Measurements from ENCODE around the gene EXOC6B. TPM values are rescaled to one million over a fixed set of nuclear protein-coding genes. Genes with fewer than 3 reads are reported as not detected.

Gene EXOC6B
- polyA plus RNA-seq, 1 donor = 9.6 TPM

DNA sequence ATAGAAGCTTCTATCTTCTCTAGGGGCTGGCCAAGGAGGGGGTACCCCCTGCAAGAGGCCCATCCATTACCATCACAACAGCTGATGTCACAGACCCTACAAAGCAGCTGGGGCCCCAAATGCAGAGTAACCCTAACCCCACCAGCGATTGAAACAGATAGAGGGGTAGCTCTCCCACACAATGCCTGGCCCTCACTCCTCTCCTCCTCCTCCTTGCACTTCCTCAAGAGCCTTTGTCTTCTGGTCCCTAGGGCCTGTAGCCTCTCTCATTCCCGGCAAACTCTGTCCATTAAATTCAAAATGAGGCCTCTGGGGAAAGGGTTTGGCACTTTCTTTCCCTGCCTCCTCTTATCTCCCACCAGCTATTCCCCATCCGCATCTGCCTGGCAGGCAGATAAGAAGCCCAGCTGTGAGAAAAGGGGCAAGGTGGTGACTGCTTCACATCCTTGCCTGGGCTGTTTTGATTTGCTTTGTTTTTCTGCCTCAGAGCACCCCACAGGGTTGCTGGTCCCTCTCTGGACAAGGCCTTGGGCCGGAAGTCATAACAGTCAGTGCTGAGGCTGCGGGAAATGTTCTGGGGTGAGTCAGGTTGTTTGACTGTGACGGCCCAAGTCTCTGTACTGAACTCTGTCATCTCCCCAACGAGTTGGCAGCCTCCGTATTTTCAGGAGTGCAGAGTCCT is 652.1 kb downstream of the EXOC6B start:
- DNase-seq (ENCODE audit: low read depth) = no peak

DNA sequence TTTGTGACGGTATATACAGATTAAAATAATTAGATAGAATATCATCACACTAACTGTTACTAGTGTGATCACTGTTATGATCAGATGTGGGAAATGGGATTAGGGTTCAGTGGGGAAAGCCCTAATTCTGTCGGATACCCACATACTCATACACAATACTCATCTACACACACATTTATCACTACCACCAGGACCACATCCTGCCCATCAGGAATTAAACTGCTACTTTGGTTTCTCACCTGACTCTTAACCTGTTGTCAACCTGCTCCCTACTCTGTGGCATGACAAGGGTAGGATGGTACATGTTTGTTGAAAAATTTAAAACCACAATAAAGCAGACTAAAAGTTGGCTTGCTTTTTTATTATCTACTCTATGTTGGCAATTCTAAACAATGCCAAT is 653.4 kb downstream of the EXOC6B start:
- no peak for DNase-seq (ENCODE audit: low read depth)

DNA sequence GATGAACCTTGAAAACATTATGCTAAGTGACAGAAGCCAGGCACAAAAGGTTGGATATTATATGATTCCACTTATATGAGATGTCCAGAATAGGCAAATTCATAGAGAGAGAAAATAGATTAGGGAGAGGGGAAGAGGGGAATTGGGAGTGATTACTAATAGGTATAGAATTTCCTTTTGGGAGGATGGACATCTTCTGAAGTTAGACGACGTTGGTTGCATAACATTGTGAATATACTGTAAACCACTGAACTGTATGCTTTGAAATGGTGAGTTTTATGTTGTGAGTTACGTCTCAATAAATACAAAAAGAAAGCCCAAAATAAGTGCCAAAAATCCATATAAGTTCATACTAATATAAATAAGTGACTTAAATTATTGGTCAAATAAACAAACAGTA is 659.6 kb downstream of the EXOC6B start:
- no peak for DNase-seq (ENCODE audit: low read depth)

DNA sequence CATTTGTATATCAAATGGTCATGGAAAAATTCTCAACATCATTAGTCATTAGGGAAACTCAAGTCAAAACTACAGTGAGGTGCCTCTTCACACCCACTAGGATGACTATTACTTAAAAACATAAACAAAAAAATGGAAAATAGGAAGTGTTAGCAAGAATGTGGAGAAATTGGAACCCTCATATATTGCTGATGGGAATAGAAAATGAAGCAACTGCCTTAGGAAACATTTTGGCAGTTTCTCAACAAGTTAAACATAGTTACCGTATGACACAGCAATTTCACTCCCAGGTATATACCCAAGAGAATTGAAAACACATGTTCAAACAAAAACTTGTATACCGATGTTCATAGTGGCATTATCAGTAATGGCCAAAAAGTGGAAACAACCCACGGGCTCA is 660.0 kb downstream of the EXOC6B start:
- no peak for DNase-seq (ENCODE audit: low read depth)

DNA sequence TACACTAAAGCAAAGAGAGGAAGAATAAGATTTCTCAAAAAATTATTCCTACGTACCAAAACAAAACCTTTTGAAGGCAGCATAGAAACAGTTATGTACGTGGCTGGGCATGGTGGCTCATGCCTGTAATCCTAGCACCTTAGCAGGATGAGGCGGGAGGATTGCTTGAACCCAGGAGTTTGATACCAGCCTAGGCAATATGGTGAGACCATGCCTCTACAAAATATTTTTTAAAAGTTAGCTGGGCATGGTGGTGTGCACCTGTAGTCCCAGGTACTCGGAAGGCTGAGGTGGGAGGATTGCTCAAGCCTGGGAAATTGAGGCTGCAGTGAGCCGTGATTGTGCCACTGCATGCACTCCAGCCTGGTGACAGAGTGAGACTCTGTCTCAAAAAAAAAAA is 663.3 kb downstream of the EXOC6B start:
- no peak for DNase-seq (ENCODE audit: low read depth)

DNA sequence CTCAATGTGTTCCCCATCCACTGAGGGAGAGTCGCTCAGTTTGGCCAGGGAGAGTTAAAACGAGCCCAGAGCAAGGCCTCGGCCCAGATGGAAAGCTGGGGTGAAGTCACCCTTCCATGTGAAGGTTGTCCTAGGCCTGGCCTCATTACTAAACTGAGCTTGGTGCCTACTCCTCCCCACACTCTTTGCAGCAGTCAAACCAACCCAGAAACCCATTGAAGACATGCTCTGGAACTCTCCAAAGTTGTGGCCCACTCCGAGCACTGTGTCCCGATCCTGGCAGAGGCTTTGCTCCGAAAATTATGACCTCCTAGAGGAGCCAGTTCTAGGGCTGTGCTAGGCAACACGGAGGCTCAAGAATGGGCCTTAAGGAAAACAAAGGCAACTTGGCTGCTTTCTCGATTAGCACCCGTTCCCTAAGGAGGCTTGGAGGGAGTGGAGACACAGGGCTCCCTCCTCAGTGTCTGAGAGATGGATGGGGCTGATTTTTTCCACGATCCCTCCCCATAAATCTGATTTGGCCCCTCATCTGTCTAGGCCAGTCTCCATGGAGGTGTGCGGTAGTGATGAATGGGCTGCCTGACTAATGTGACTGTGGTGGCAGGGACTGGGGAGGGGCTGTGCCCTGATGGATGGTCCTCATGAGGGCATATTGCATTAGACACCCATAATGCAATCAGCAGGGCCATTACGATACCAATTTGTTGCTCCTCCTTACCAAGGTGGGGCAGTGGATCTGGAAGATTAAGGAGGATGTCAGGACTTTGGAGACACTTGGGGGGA is 666.4 kb downstream of the EXOC6B start:
- no peak for DNase-seq (ENCODE audit: low read depth)

DNA sequence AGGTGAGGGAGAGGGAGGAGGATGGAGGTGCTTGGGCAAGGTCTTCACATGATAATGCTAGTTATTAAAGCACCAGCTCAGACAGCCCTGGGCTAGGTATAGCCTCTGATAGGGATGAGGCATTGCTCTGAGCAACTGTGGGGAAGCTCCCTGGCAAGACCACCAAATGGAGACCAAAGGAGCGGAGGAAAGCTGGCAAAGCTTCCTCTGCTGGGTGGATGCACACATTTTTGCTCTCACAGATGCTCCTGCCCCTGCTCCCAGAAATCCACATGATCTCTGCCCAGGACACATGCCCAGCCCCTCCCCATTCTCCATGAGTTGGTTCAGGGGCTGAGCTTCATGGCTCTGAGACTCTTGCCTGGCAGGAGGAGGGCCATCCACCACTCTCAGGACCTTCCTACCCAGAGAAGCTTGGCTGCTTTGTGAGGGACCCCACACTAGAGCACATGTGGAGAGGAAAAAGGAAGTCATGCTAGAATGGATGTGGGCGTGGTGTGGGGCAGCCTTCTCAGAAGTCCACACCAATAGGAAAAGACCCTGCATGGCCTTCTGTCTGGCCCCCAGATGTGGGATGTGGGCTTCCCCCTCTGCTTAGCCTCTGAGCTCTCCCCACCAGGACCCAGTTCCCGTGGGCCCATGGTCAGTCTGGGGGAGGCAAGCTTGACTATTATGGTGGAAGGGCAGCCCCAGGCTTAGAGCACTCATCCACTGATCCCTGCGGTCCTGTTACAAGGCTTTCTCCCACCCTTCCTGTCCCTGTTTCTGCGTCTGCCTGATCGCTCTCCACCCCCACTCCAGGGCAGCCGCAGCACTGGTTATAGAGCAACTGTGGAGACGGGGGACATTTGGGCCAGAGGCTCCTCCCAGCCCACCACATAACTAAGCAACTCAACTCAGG is 667.7 kb downstream of the EXOC6B start:
- DNase-seq (ENCODE audit: low read depth) = no peak

DNA sequence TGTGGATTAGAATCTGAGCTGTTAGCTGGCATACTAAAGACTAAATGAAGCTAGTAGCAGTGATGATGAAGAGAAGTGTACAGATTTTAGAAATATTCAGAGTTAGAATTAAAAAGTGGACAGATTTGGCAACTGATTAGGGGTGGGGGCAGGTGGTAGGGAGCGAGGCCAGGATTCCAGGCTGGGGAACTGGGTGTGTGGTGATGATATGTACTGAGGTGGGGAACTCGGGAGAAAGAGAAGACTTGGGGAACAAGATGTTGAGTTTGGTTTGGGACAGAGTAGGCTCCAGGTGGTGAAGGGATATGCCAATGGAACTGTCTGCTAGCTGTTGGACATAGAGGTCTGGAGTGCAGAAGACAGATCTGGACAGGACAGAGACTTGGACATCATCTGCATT is 669.0 kb downstream of the EXOC6B start:
- no peak for DNase-seq (ENCODE audit: low read depth)

DNA sequence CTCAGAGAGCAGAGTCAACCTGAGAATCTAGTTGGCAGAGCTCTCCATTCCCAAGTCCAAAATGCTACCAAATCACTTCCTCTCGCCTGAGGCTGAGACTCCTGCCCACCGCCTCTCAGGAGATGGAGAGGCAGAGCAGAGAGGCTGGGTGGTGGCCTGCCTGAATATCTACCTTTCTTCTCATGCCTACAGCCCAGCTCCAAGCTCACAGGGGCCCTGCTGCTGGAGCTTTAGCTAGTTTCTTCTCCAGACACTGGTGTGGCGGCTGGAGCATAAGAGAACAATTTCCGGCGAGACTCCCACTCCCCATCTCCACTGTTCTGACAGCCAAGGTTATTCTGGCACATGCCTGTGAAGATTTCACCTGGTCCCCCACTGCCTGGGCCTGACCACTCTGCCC is 670.1 kb downstream of the EXOC6B start:
- DNase-seq (ENCODE audit: low read depth) = no peak

DNA sequence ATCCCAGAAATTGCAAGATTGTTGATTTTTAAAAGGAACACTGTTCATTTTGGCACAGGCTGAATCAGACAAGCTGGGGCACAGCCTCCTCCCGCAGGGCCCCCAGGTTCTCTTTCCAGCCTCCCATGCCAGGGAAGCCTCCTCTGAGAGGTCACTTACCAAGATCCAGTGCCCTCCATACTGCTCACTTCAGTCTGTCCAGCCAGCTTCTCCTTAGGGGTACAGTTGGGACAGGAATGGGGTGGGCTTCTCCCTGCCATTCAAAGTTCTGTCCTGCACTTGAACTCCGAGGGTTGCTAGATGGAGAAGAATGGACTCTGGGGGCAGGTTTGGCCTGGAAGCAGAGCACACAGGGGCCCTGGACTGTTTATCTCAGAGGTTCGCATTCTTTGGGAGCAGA is 670.7 kb downstream of the EXOC6B start:
- DNase-seq (ENCODE audit: low read depth) = no peak

DNA sequence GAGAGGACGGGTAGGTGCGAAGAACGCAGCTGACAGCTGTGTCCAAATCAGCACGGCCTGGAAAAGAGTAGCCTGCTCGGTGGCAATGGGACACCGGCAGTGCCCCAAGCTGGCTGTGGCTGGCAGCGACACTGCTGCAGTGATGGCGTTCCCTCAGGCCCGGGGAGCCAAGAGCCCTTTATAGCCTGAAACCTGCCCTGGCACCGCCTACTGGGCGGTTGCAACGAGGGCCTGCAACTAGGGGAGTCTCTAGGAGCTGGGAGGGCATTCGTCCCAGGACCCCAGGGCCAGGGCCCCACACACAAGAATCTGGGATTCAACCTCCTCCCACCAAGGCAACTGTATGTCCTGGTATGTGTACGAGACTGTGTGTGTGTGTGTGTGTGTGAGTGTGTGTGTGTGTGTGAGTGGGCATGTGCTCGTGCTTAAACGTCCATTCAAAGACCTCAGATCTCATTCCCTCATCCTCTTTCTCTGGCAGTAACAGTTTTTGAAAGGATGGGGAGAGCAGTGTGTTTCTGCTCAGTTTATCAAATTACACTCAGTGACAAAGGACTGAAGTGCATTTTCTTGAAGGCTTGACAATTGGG is 671.4 kb downstream of the EXOC6B start:
- DNase-seq (ENCODE audit: low read depth) = no peak

DNA sequence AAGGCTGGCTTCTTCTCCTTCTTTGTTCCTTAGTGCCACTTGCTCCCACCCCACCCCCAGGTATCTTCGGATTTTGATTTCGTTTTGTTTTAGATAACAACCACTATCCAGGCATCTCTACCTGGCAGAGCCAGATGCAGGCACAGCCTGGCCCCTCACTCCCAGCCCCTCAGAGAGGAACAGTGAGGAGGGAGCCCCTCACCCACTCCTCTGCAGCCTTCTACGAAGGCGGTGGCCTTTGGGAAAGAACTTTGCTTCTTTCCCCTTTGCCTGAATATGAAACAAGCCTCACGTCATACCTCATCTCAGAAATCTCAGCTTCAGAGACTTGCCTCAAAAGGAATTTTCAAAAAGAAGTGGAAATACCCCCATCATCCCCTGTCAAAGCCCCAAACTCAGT is 671.9 kb downstream of the EXOC6B start:
- DNase-seq (ENCODE audit: low read depth) = no peak

DNA sequence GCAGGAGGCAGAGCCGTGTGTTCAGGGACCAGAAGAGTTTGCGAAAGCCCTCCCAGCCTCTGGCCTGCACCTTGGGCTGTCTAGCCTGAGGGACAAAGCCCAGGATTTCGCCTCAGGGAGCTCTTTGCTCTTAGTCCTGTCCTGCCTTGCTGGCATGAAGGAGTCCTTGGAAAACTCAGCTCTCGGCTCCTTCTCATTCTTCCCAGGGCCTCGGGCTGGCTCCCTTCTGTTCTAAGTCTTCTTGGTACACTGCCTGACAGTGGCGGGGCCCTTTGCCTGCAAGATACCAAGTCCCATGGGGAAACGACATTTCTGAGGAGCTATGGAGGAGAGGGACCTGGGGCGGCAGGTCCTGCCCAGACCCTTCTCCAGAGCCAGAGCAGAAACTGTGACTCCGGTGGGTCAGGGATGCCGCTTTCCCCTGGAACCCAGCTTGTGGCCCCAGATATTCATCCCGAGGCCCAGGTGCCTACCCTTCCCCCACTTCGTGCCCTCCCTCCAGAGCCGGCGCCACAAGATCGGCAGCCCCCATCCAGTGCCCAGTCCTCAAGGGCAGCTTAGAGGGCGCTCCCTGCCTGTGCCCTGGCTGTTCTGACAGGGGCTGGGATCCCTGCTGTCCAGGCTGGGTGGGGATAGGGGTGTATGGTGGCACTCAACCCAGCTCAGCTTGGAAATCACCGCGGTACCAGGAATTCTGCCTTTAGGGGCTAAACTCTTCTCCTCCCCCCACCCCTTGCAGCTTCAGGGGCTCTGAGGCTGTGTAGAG is 672.6 kb downstream of the EXOC6B start:
- no peak for DNase-seq (ENCODE audit: low read depth)

DNA sequence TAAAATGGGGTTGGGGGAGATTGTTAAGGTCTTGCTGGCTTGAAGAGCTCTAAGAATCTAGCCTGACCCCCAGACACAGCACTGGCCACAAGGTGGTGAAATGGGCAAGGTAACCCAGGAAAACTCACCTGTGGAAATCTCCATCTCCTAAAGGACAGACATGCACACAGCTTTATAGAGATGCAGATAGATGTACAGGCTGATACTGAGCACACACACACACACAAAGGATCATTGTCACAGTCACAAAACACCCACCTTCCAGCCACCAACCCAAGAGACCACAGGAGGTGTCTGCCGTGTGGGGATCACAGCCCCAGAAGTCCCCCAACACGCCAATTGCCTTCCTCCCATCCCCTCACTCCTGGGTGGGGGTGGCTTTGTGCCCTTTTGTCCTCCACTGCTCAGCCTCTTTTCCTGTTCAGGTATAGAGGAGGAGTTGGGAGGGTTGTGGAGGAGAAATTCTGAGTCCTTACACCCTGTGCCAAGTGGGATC is 674.9 kb downstream of the EXOC6B start:
- no peak for DNase-seq (ENCODE audit: low read depth)

DNA sequence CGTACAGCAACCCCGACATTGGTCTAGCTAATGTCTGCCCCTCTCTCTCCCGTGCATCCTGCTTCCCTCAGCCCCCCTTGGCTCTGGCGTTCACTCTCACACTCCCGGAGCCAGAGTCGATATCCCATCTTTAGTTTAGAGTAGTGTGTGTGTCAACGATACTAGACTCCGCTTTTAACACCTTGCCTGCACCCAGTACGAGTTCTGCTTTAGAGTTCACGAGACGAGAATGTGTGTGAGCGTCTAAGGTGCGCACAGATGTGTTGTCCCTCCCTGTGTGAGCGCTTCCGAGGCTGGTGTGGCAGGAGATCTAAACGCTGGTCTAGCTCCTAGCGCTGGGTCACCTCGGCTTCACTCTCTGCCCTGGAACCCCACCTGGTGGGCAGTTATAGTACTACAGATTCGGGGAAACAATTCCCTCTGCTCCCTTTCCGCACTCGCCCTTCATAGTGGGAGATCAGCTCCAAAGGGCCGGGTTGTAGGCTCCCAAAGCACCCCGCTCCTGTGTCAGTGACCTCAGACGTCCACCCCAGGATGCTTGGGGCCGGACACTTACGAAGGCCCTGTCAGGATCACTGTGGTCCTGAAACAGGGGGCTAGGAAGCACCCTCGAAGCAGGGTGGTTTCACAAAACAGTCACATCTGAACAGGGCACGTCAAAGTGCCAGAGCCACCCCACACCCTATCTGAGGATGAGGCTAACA is 675.5 kb downstream of the EXOC6B start:
- no peak for DNase-seq (ENCODE audit: low read depth)

DNA sequence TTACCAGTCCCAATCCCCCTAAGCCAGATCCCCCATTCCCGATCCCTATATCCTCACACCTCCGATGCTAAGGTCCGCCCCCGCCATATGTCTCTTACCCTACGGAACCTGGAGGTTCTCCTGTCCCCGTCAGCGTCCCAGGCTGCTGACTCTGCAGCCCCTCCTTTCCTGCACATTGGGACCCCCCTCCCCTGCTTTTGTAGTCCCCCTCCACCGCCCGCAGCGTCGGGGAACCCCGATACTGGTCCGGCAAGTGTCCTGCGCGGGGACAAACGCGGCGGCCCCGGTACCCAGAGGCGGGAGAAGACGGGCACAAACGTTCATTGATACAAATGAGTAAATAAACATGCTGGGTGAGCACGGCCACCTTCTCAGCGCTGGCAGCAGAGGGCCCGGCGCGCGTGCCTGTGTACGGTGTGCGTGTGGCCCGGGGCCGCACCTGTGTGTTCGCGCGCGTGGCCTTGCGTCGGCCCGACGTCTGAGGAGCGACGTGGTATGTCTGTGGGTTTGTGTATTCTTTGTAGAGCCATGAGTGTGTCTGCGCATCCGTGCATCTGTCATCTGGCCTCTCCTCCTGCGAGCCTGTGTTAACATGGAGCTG is 676.2 kb downstream of the EXOC6B start:
- no peak for DNase-seq (ENCODE audit: low read depth)

DNA sequence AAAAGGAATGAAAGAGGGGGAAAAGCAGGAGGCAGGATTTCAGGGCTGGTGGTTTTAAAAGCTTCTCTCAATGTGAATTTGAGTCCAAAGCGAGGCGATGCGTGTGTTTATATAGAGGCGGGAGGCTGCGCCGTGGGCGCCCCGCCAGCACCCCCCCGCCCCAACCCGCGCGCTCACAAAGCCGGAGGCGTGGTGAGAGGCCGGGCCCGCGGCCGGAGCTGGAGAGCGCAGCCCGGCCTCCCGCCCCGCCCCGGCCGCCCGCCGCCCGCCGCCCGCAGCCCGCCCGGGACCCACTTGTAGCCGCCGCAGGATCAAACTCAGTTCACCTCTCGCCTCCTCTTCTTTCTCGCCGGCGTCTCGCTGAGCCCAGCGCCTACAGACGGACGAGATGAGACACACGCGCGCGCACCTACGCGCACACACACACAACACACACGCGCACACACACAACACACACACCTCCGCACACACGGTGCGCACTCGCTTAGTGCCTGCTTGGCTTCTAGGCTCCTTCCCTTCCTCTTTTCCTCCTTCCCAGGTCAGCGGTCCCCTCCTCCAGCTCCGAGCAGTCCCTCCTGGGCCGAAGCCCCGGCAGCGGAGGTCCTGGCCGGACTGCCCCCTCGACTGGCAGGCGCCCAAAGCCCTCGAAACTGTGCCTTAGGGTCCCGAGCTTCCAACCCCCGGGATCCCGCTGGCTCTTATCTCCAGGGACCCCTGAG is 676.8 kb downstream of the EXOC6B start:
- DNase-seq (ENCODE audit: low read depth) = no peak

DNA sequence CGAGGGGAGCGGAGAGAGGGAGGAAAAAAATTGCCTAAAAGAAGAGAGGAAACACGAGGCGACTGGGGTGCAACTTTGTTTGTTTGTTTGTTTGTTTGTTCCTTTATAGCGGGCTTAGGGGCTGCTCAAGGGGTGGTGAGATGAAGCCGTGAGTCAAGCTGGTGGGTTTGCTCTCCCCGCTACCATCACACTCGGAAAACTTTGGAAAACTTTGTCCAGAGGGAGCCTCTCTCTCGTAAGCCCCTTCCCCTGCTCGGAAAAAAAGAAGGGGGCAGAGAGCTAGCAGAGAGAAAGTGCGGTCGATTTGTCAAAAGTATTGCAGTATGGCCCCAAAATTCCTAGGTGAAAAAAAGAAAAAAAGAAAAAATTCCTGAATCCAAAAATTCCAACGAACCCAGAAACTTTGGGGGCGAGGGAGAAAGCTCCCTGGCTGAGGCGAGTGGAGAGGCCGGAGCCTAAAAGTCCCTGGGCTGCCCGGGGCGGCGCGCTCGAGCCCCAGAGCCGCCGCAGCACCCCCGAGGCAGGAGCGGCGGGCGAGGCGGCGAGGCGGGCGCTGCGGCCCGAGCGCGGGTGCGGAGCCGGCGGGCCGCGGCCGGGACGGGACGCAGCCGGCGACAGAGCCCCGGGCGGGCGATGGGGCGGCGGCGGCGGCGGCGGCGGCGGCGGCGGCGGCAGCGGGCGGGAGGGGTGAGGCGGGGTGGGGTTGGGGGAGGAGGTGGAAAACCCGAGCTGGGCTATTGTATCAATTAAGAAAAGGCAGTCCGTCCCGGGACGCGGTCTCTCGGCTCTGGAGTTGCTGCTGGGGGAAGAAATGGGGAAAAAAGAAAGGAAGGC is 677.6 kb downstream of the EXOC6B start:
- no peak for DNase-seq (ENCODE audit: low read depth)

All from forelimb muscle (tissue), 1 donor.